ENCODE results near the gene PRKAG2. TPM values are rescaled to one million over a fixed set of nuclear protein-coding genes. Genes with fewer than 3 reads are reported as not detected.

Gene PRKAG2
- total and polyA plus RNA-seq, 2 of the 13 experiments (the other 11 are each of a cell fraction or from before 2014, with no cell fraction given): 0.90 to 1.3 TPM

GRCh38 chr7:151696721-151697514, 180.0 kb downstream of the PRKAG2 start (continued):
- TF ChIP-seq, protein P1, sequence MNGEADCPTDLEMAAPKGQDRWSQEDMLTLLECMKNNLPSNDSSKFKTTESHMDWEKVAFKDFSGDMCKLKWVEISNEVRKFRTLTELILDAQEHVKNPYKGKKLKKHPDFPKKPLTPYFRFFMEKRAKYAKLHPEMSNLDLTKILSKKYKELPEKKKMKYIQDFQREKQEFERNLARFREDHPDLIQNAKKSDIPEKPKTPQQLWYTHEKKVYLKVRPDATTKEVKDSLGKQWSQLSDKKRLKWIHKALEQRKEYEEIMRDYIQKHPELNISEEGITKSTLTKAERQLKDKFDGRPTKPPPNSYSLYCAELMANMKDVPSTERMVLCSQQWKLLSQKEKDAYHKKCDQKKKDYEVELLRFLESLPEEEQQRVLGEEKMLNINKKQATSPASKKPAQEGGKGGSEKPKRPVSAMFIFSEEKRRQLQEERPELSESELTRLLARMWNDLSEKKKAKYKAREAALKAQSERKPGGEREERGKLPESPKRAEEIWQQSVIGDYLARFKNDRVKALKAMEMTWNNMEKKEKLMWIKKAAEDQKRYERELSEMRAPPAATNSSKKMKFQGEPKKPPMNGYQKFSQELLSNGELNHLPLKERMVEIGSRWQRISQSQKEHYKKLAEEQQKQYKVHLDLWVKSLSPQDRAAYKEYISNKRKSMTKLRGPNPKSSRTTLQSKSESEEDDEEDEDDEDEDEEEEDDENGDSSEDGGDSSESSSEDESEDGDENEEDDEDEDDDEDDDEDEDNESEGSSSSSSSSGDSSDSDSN (CRISPR knock-in tag; IDR thresholded peaks at IDR 0.05): no peak
- no peak for TF ChIP-seq ZNF841 (CRISPR knock-in tag; IDR thresholded peaks at IDR 0.05; ENCODE audit: borderline replicate concordance)
- TF ChIP-seq MYNN (CRISPR knock-in tag; IDR thresholded peaks at IDR 0.05; ENCODE audit: low read depth): no peak
- TF ChIP-seq FOSL2 (CRISPR knock-in tag; IDR thresholded peaks at IDR 0.05): peak; percentile 30; the same call in 1 of the 2 replicates
- TF ChIP-seq ZBTB49 (CRISPR knock-in tag; IDR thresholded peaks at IDR 0.05; ENCODE audit: borderline replicate concordance): no peak
- TF ChIP-seq HNRNPLL (IDR thresholded peaks at IDR 0.05; ENCODE audit: low read depth, low read length, poor library complexity, severe bottlenecking): no peak
- no peak for TF ChIP-seq KLF15 (CRISPR knock-in tag; IDR thresholded peaks at IDR 0.05; ENCODE audit: borderline replicate concordance)
- TF ChIP-seq ZBTB38 (CRISPR knock-in tag; IDR thresholded peaks at IDR 0.05): no peak
- no peak for TF ChIP-seq ZBTB39 (CRISPR knock-in tag; IDR thresholded peaks at IDR 0.05)
- TF ChIP-seq SRSF1 (optimal IDR thresholded peaks at IDR 0.05; ENCODE audit: low read depth, low read length): no peak
- no peak for TF ChIP-seq SMARCC2 (IDR thresholded peaks at IDR 0.05)
- TF ChIP-seq SIX4 (CRISPR knock-in tag; IDR thresholded peaks at IDR 0.05): no peak
- no peak for TF ChIP-seq TFAP4 (IDR thresholded peaks at IDR 0.05; ENCODE audit: borderline replicate concordance, low read depth)
- no peak for TF ChIP-seq NFYC (CRISPR knock-in tag; IDR thresholded peaks at IDR 0.05)
- TF ChIP-seq HIC2 (CRISPR knock-in tag; IDR thresholded peaks at IDR 0.05; ENCODE audit: low read depth): 0 out of 2 replicates have a peak, but pooled peaks have one; percentile 26
